Epithelial cell of proximal tubule (primary cell): ENCODE measurements around the gene CRYBG1. TPM values are rescaled to one million over a fixed set of nuclear protein-coding genes. Genes with fewer than 3 reads are reported as not detected.

Experiments used
- DNase-seq: peaks from one replicate; pipeline ENCODE4 v3.0.0-alpha.2; 2011; ENCODE audit warnings: low read depth
- H3K4me3 ChIP-seq: 2 replicates; pipeline ENCODE4 v1.5.1; 2011; ENCODE audit warnings: low read depth, mild to moderate bottlenecking, low read length
- total RNA-seq: library from RNA; depleted of rRNA; stranded (reverse); fragments of >200 nt; gene quantifications from 2 replicates; pipeline ENCODE4 v1.2.3, GENCODE V29; 2015
- TF ChIP-seq, protein P1 (sequence below): conservative IDR thresholded peaks from 2 replicates; pipeline ENCODE4 v1.5.1; 2012; ENCODE audit warnings: low read depth, mild to moderate bottlenecking, low read length

Gene CRYBG1
- total RNA-seq, 1 donor from 2014 or later = 6.5 TPM

GRCh38 chr6:106469882-106470281, 109.4 kb downstream of the CRYBG1 start:
- DNase-seq = no peak
- TF ChIP-seq, protein P1, sequence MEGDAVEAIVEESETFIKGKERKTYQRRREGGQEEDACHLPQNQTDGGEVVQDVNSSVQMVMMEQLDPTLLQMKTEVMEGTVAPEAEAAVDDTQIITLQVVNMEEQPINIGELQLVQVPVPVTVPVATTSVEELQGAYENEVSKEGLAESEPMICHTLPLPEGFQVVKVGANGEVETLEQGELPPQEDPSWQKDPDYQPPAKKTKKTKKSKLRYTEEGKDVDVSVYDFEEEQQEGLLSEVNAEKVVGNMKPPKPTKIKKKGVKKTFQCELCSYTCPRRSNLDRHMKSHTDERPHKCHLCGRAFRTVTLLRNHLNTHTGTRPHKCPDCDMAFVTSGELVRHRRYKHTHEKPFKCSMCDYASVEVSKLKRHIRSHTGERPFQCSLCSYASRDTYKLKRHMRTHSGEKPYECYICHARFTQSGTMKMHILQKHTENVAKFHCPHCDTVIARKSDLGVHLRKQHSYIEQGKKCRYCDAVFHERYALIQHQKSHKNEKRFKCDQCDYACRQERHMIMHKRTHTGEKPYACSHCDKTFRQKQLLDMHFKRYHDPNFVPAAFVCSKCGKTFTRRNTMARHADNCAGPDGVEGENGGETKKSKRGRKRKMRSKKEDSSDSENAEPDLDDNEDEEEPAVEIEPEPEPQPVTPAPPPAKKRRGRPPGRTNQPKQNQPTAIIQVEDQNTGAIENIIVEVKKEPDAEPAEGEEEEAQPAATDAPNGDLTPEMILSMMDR = no peak
- H3K4me3 ChIP-seq = no peak overlapping the region

DNA sequence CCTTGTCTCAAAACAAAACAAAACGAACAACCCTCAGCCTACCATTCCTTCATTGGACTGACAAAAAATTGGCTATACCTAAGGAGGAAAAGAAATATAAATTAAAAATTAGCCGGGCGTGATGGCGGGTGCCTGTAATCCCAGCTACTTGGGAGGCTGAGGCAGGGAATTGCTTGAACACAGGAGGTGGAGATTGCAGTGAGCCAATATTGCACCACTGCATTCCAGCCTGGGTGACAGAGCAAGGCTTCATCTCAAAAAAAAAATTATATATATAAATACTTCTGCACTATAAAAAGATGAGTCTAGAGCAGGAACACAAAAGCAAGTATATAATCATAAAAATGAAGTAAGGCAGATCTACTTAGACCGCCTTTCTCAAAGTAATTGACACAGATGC, 109.8 kb downstream of the CRYBG1 start:
- TF ChIP-seq, protein P1 = no peak
- H3K4me3 ChIP-seq = no peak overlapping the region
- no peak for DNase-seq

- no peak for DNase-seq
- H3K4me3 ChIP-seq = no peak overlapping the region
- TF ChIP-seq, protein P1 = no peak
These were observed 110.3 kb downstream of the CRYBG1 start for GRCh38 chr6:106470811-106471210.

DNA sequence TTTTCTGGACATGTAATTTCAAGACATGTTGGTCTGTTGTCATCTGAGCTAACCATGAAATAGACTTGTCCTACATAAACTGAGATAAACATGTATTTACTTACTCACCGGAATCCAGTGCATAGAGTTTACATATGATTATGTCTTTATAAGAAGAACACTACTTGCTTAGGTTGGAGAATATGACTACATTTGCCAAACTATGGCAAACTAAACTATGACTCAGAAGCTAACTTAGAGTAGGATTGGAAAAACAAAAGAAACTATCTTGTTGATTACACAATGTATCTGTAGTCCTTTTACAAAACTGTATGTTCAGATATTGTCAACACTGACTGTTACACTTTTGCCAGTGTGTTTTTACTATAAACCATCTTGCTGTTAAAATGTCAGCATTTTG, 113.3 kb downstream of the CRYBG1 start:
- peak; percentile 48 for DNase-seq
- H3K4me3 ChIP-seq = no peak overlapping the region
- TF ChIP-seq, protein P1 = no peak

DNA sequence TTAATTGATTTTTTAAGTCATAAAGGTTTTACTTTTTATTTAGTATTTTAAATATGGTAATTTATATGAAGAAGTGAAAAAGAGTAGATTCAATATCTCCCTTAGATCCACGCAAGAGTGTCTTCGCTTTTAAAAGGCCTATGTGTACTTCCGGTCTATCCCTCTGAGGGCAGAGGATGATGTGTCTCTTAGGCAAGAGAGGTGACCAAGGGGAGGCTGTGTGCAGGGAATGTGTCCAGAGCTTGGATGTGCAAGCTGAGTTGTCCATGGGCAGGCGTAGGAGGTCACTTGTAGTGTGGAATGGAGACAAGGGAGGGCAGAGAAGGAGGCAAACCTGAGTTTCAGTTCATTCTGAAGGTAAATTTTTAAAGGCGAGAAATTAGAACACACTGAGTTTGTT, 113.9 kb downstream of the CRYBG1 start:
- DNase-seq = no peak
- TF ChIP-seq, protein P1 = no peak
- no peak overlapping the region for H3K4me3 ChIP-seq

DNA sequence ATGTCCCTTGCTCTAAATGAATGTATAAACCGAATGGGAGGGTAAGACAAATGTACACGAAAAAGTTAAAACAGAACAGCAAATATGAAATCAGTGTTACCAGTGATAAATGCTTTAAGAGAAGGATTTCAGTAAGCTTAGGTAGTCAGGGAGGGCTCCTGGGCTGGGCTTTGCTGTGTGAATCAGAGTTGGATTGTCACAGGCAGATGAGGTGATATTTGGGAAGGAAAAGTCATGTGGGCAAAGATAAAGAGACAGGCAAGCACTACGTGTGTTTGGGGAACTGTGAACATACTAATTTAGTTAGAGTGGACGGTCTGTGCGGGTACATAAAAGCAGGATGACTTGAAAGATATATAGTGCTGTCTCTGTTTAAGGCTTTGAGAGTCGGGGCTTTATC, 114.8 kb downstream of the CRYBG1 start:
- TF ChIP-seq, protein P1 = no peak
- no peak for DNase-seq

DNA sequence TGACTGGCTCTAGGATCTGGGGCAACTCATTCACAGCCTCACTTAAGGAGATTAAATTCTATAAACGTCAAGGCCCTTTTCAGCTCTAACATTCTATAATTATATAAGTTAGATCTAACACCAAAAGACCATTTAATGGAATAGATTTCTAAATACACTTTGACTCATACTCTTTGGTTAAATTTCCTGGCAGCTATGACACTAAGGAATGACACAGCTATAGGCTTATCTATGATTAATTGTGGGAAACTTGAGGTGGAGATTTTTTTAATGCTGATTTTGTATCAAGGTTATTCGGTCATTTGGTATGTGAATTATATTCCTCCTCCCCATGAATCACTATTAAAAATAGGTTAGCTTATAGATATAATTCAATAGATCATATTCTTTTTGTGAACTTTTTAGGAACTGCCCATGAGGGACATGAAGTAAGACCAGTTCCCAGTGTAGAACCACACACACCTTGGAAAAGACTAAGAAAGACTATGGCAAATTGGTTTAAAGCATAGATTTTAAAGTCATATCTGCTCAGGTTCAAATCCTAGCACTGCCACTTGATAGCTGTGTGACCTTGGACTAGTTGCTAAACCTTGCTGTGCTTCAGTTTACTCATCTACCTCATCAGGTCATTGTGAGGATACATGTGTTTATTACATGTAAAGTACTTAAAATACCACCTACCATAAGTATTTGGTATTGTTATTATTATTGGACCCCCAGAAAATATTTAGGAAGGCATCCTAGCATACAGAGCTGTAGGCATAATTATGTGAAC, 116.0 kb downstream of the CRYBG1 start:
- no peak overlapping the region for H3K4me3 ChIP-seq
- no peak for DNase-seq
- TF ChIP-seq, protein P1 = no peak

More for the DNA sequence above, 114.8 kb downstream of the CRYBG1 start:
- H3K4me3 ChIP-seq = no peak overlapping the region
